ENCODE measurements around the gene TFDP2. TPM values are rescaled to one million over a fixed set of nuclear protein-coding genes. Genes with fewer than 3 reads are reported as not detected.

The TFDP2 gene
- total RNA-seq, 1 experiment from 2014 or later = 55.4 TPM

- TF ChIP-seq RAD21 (IDR thresholded peaks at IDR 0.05; ENCODE audit: low read depth) = no peak
- no peak for TF ChIP-seq FOSL1 (IDR thresholded peaks at IDR 0.05; ENCODE audit: low read depth)
- TF ChIP-seq CTCF (IDR thresholded peaks at IDR 0.05 in 2 of 3, conservative IDR thresholded peaks at IDR 0.05 in 1 of 3; ENCODE audit: borderline replicate concordance in 1 of 3, insufficient read depth in 1 of 3, low read depth in 2 of 3, low read length in 2 of 3) = no peak
- TF ChIP-seq MAX (IDR thresholded peaks at IDR 0.05) = no peak
- Histone ChIP-seq H3K4me1 (ENCODE audit: control insufficient read depth in 1 of 2, insufficient read depth in 2 of 2, low read length in 2 of 2) (peaks cover 13 to 15% of the 10 kb centered on the region in 2 experiments), H2AFZ (ENCODE audit: low read depth, low read length, poor library complexity, severe bottlenecking) (no peak overlapping the region), H3K4me2 (ENCODE audit: low read length) (no peak overlapping the region), H4K20me1 (ENCODE audit: insufficient read depth) (no peaks in the 10 kb centered on the region), H3K9me3 (ENCODE audit: control insufficient read depth in 1 of 2, insufficient read depth in 1 of 2, low read depth in 1 of 2, low read length in 2 of 2) (no peaks in the 10 kb centered on the region), H3K79me2 (ENCODE audit: insufficient read depth, low read length) (no peaks in the 10 kb centered on the region), H3K27ac (ENCODE audit: low read depth, low read length) (no peak overlapping the region), H3K4me3 (replicated peaks in 1 of 2; ENCODE audit: low read depth in 1 of 2, low read length in 2 of 2) (no peak overlapping the region), H3K36me3 (ENCODE audit: control insufficient read depth in 1 of 2, insufficient read depth in 2 of 2, low read length in 2 of 2) (no peaks in the 10 kb centered on the region), H3K9ac (ENCODE audit: low read length) (no peak overlapping the region), H3K27me3 (ENCODE audit: insufficient read depth, low read length) (no peaks in the 10 kb centered on the region), H3K9me2 (ENCODE audit: insufficient read depth) (no peaks in the 10 kb centered on the region)
- intact Hi-C loops (cut with micrococcal nuclease) = no loop called here
- no peak for DNase-seq (ENCODE audit: low read depth, low spot score)
- ChIA-PET CTCF (no interaction called here), POLR2A (no interaction called here), RAD21 (ENCODE audit: low non-redundant PET in 1 of 2, low total read pairs in 2 of 2, uncharacterized antibody in 2 of 2, unreplicated experiment in 2 of 2) (no interaction called here)
- no TSS peak for BruUV-seq (replicated peaks)
- ATAC-seq = no peak
Observed at GRCh38 chr3:141945726-141946485, 203.4 kb downstream of the TFDP2 start.

- ATAC-seq (no peak), DNase-seq (ENCODE audit: low read depth, low spot score) (no peak)
- no peaks in the 10 kb centered on the region for H3K27me3 ChIP-seq (ENCODE audit: insufficient read depth, low read length)
- ChIA-PET RAD21 (ENCODE audit: low non-redundant PET in 1 of 2, low total read pairs in 2 of 2, uncharacterized antibody in 2 of 2, unreplicated experiment in 2 of 2) (no interaction called here), POLR2A (no interaction called here), CTCF (no interaction called here)
- H3K4me2 ChIP-seq (ENCODE audit: low read length) = 0 out of 2 replicates have a peak overlapping the region, but pooled peaks have one; percentile 77
- no peaks in the 10 kb centered on the region for H3K9me2 ChIP-seq (ENCODE audit: insufficient read depth)
- H3K36me3 ChIP-seq (ENCODE audit: control insufficient read depth in 1 of 2, insufficient read depth in 2 of 2, low read length in 2 of 2) = no peaks in the 10 kb centered on the region
- no TSS peak for BruUV-seq (replicated peaks)
- no peak overlapping the region for H3K4me3 ChIP-seq (replicated peaks in 1 of 2; ENCODE audit: low read depth in 1 of 2, low read length in 2 of 2)
- H3K9ac ChIP-seq (ENCODE audit: low read length) = no peak overlapping the region
- H3K9me3 ChIP-seq (ENCODE audit: control insufficient read depth in 1 of 2, insufficient read depth in 1 of 2, low read depth in 1 of 2, low read length in 2 of 2) = no peaks in the 10 kb centered on the region
- no peaks in the 10 kb centered on the region for H4K20me1 ChIP-seq (ENCODE audit: insufficient read depth)
- peak overlapping the region; percentile 88 for H3K27ac ChIP-seq (ENCODE audit: low read depth, low read length)
- intact Hi-C loops (cut with micrococcal nuclease) = no loop called here
- H2AFZ ChIP-seq (ENCODE audit: low read depth, low read length, poor library complexity, severe bottlenecking) = no peak overlapping the region
- H3K79me2 ChIP-seq (ENCODE audit: insufficient read depth, low read length) = no peaks in the 10 kb centered on the region
- H3K4me1 ChIP-seq (ENCODE audit: control insufficient read depth in 1 of 2, insufficient read depth in 2 of 2, low read length in 2 of 2) = peaks cover 44 to 49% of the 10 kb centered on the region in 2 experiments
- TF ChIP-seq SP1 (IDR thresholded peaks at IDR 0.05; ENCODE audit: low read depth) (no peak), ZNF274 (IDR thresholded peaks at IDR 0.05; ENCODE audit: low read depth, low read length) (no peak), MAX (IDR thresholded peaks at IDR 0.05) (no peak), RAD21 (IDR thresholded peaks at IDR 0.05; ENCODE audit: low read depth) (no peak), REST (IDR thresholded peaks at IDR 0.05; ENCODE audit: low read depth) (no peak), POLR2AphosphoS5 (IDR thresholded peaks at IDR 0.05; ENCODE audit: low read depth, low read length) (no peak), EZH2phosphoT487 (IDR thresholded peaks at IDR 0.05; ENCODE audit: borderline replicate concordance) (no peak), FOSL1 (IDR thresholded peaks at IDR 0.05; ENCODE audit: low read depth) (no peak)
Observed at GRCh38 chr3:141942006-141942405, 207.3 kb downstream of the TFDP2 start.

All from HCT116 (cell line).